Measurements from ENCODE around the gene LEUTX.

DNA sequence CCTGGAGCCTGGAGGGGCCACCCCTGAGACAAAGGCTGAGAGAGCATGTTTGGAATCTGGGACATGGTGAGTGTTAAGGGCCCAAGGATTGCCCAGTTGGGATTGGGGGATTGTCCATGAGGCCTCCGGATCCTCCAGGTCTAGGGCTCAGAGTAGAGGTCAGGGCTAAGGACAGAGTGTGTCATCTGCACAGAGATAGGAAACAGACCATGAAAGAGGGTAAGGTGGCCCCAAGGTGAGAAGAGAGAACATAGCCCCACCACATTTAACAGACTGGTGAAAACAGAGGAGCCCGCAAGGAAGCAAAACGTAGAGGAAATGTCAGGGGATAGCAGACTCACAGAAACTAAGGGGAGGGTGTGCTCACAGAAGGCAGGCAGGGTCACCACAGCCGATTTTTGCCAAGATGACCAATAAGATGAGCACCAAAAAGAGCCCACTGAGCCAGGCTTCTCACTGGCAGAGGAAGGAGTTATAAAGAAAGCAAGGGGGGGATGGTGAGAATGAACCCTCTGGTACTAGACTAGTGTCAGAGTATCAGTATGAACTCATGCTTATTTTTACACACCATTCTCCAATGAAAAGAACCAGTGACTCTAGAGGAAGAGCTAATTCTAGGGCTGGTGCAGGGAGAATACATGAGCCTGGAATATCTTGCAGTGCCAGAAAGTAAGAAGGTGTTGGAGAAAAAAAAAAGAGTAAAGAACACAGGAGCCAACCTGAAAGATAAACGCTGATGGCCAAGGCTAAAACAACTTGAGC lies 37.8 kb downstream of the LEUTX start:
- TF ChIP-seq GATA3 (IDR thresholded peaks at IDR 0.05; ENCODE audit: low read depth, low read length) (no peak), GATA2 (IDR thresholded peaks at IDR 0.05; ENCODE audit: low read depth, low read length) (no peak)
